Thyroid gland (tissue), 4 donors: Measurements from ENCODE around the gene TUBGCP3. TPM values are rescaled to one million over a fixed set of nuclear protein-coding genes. Genes with fewer than 3 reads are reported as not detected.

ENCODE experiments used
- DNase-seq, 2 donors: peaks; one replicate each; pipeline ENCODE4 v3.0.0-alpha.2; 2019
- H3K27ac ChIP-seq, 3 donors: fragments of 200-600 bp; sonication (generic); 1 replicate in 2 of 3; 2 replicates in 1 of 3; pipeline ENCODE4 v1.5.1; 2016 to 2019; ENCODE audit warnings: mild to moderate bottlenecking in 1 of 3, moderate library complexity in 1 of 3
- H3K27me3 ChIP-seq: fragments of 200-600 bp; sonication (generic); one replicate; pipeline ENCODE4 v1.5.1; 2019
- H3K36me3 ChIP-seq, 2 donors: fragments of 200-600 bp; sonication (generic); one replicate each; pipeline ENCODE4 v1.5.1; 2016 to 2019
- H3K4me1 ChIP-seq, 2 donors: fragments of 200-600 bp; sonication (generic); one replicate each; pipeline ENCODE4 v1.5.1; 2017 to 2019
- H3K4me3 ChIP-seq, 3 donors: fragments of 200-600 bp; sonication (generic); replicated peaks in 1 of 3; 1 replicate in 2 of 3; 2 replicates in 1 of 3; pipeline ENCODE4 v1.5.1; 2016; ENCODE audit warnings: mild to moderate bottlenecking in 1 of 3
- H3K9me3 ChIP-seq: fragments of 200-600 bp; sonication (generic); one replicate; pipeline ENCODE4 v1.5.1; 2017
- CTCF ChIP-seq, 6 experiments: fragments of 200-600 bp in 3 of 6; fragments of 450-650 bp in 3 of 6; sonication (generic) in 3 of 6; IDR thresholded peaks; one replicate each; pipeline ENCODE4 v1.5.1; 2016 to 2019; ENCODE audit warnings: antibody characterized with exemption in 6 of 6, mild to moderate bottlenecking in 2 of 6, inconsistent platforms in 1 of 6, moderate library complexity in 1 of 6
- POLR2A ChIP-seq, 2 donors: fragments of 450-650 bp; IDR thresholded peaks; one replicate each; pipeline ENCODE4 v1.6.1; 2017; ENCODE audit warnings: antibody characterized with exemption in 2 of 2, mild to moderate bottlenecking in 2 of 2, moderate library complexity in 1 of 2
- WGBS, 2 donors: methylation state at CpG; one replicate each; pipeline ENCODE4 v1.1.5; 2017; 5-methylcytosine and 5-hydroxymethylcytosine counted together
- intact Hi-C: fragments of 100-400 bp; cut with DNase I; formaldehyde crosslinking; loops from one replicate; pipeline ENCODE4 v1.15.1; 2023
- total RNA-seq, 4 donors: library from RNA; depleted of rRNA; stranded (reverse); fragments of >200 nt; gene quantifications; one replicate each; pipeline ENCODE4 v1.2.3, GENCODE V29; 2016

Gene TUBGCP3
- total RNA-seq, 4 donors from 2014 or later, result 27.4 to 49.1 (median 36.0) TPM

- Histone ChIP-seq H3K9me3 (no peaks in the 10 kb centered on the region), H3K4me1 (peaks cover 4% of the 10 kb centered on the region in 2 donors), H3K27me3 (no peaks in the 10 kb centered on the region), H3K27ac (no peak overlapping the region), H3K36me3 (peaks cover 4 to 11% of the 10 kb centered on the region in 2 donors), H3K4me3 (no peak overlapping the region)
- DNase-seq, result no peak
- 87 to 90% methylated on average over 5 of the region's 5 CpGs for WGBS, 2 donors
- TF ChIP-seq CTCF (IDR thresholded peaks at IDR 0.05) (no peak), POLR2A (IDR thresholded peaks at IDR 0.05) (no peak)
- intact Hi-C loops, result no loop called here
These were observed 20.6 kb downstream of the TUBGCP3 start for GRCh38 chr13:112567161-112567862.

GRCh38 chr13:112562786-112563383 is 25.1 kb downstream of the TUBGCP3 start:
- DNase-seq, result no peak
- Histone ChIP-seq H3K4me3 (no peak overlapping the region), H3K36me3 (peaks cover 4 to 7% of the 10 kb centered on the region in 2 donors), H3K27ac (no peak overlapping the region), H3K27me3 (no peaks in the 10 kb centered on the region), H3K4me1 (no peaks in the 10 kb centered on the region), H3K9me3 (no peaks in the 10 kb centered on the region)
- 85 to 86% methylated on average over 18 of the region's 18 CpGs for WGBS, 2 donors
- TF ChIP-seq CTCF (IDR thresholded peaks at IDR 0.05), result no peak
- TF ChIP-seq POLR2A (IDR thresholded peaks at IDR 0.05), result no peak
- intact Hi-C loops, result no loop called here

GRCh38 chr13:112562254-112562653 is 25.7 kb downstream of the TUBGCP3 start:
- no peak for DNase-seq
- intact Hi-C loops, result no loop called here
- 96 to 100% methylated on average over 3 of the region's 3 CpGs for WGBS, 2 donors
- Histone ChIP-seq H3K4me1 (no peaks in the 10 kb centered on the region), H3K27ac (no peak overlapping the region), H3K27me3 (no peaks in the 10 kb centered on the region), H3K9me3 (no peaks in the 10 kb centered on the region), H3K4me3 (no peak overlapping the region), H3K36me3 (peaks cover 0 to 12% of the 10 kb centered on the region in 2 donors)
- TF ChIP-seq POLR2A (IDR thresholded peaks at IDR 0.05) (no peak), CTCF (IDR thresholded peaks at IDR 0.05) (no peak)

- H3K4me3 ChIP-seq, result no peak overlapping the region
- no peaks in the 10 kb centered on the region for H3K4me1 ChIP-seq
- DNase-seq, result no peak
- 74 to 88% methylated on average over 10 of the region's 10 CpGs for WGBS, 2 donors
- H3K27me3 ChIP-seq, result no peaks in the 10 kb centered on the region
- intact Hi-C loops, result no loop called here
- H3K27ac ChIP-seq, result no peak overlapping the region
- TF ChIP-seq CTCF (IDR thresholded peaks at IDR 0.05), result no peak
- TF ChIP-seq POLR2A (IDR thresholded peaks at IDR 0.05), result no peak
- H3K9me3 ChIP-seq, result no peaks in the 10 kb centered on the region
- peaks cover 0 to 15% of the 10 kb centered on the region in 2 donors for H3K36me3 ChIP-seq
These were observed 26.5 kb downstream of the TUBGCP3 start for GRCh38 chr13:112561478-112561877.

- intact Hi-C loops, result no loop called here
These were observed 29.1 kb downstream of the TUBGCP3 start for GRCh38 chr13:112558696-112559418.

More at GRCh38 chr13:112558696-112559418, 29.1 kb downstream of the TUBGCP3 start:
- no peaks in the 10 kb centered on the region for H3K4me1 ChIP-seq
- TF ChIP-seq POLR2A (IDR thresholded peaks at IDR 0.05) (no peak), CTCF (IDR thresholded peaks at IDR 0.05) (no peak)
- peaks cover 19 to 32% of the 10 kb centered on the region in 2 donors for H3K36me3 ChIP-seq
- H3K27ac ChIP-seq, result no peak overlapping the region
- H3K4me3 ChIP-seq, result no peak overlapping the region
- no peak for DNase-seq
- 60 to 64% methylated on average over 10 of the region's 10 CpGs for WGBS, 2 donors
- H3K9me3 ChIP-seq, result no peaks in the 10 kb centered on the region
- H3K27me3 ChIP-seq, result no peaks in the 10 kb centered on the region
